ENCODE data around the gene CARTPT.

DNA sequence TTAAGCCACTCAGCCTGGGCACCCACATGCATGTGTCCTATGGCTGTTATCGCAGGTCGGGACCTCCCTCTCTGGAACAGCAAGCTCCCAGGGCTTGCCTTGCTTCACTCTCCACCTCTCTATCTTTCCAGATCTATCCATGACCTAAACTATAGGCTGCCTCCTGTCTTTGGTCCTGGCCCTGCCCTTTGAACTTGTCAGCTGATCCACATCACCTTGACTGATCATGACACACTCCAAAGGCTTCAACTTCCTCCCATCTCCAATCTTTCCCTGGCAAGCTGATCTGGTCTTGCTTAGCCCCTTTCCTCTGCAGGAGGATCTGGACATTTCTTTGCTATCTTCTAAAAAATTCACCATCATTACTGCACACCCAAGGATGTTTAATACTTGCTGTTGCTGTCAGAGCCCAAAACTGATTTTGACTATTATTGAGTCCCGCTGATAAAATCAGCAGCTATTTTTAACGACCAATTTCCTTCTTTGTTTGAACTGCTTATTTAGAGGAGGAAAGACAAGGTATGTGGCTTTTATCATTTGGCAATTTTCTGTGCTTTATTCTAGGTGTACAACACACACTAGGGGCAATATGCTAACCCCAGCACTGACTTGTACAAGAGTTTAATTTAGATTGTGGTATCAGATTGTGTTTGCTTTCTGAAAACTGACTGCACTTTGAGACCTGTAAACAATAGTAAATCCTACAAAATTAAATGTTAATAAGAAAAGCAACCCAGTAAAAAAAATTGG, 33.5 kb downstream of the CARTPT start:
- TF ChIP-seq CTCF (IDR thresholded peaks at IDR 0.05) (no peak), EP300 (IDR thresholded peaks at IDR 0.05; ENCODE audit: low read depth) (no peak)

Data from transverse colon (tissue), 3 donors.